LHCN-M2 (cell line): ENCODE results near the gene FARSA. TPM values are rescaled to one million over a fixed set of nuclear protein-coding genes. Genes with fewer than 3 reads are reported as not detected.
A peak's percentile ranks its signal among the peaks of the same experiment; 100 is the strongest.
"Not testable (repeated sequence)": the region's sequence is repeated elsewhere in the genome, so short reads cannot be mapped to it uniquely, and the experiment has no call there.

ENCODE experiments used
- DNase-seq: peaks from one replicate; pipeline ENCODE4 v3.0.0-alpha.2; 2012; ENCODE audit warnings: low read depth
- total RNA-seq: library from RNA; depleted of rRNA; stranded (reverse); fragments of >200 nt; gene quantifications from 2 replicates; pipeline ENCODE4 v1.2.3, GENCODE V29; 2014

FARSA gene
- total RNA-seq, 1 experiment from 2014 or later: 64.0 TPM

DNA sequence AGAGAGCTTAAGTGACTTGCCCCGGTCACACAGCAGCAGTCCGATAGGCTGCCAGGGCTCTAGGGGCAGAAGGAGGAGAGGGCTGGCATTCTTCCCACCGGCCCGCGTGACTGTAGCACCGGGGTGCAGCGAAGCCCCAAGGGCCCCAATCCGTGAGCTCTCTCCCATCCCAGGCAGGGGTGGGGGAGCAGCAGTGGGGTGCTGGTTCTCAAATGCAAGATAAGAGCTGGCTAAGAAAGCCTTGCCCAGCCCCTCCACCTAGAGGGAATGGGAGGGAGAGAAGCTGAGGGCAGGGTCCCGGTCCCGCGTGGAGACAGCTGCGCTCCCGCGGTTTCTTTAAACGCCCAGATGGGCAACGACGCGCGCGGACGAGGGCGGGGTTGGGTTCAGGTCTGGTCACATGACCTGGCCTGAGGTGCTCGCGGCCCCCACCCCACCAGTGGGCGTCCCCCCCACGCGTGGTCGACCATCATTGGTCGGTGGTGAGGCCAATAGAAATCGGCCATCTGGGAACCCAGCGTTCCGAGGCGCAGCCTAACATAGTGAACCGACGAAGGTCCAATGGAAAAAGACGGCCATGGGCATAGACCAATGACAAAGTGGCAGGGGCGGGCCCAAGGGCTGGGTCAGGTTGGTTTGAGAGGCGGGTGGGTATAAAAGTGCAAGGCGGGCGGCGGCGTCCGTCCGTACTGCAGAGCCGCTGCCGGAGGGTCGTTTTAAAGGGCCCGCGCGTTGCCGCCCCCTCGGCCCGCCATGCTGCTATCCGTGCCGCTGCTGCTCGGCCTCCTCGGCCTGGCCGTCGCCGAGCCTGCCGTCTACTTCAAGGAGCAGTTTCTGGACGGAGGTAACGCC lies 4.6 kb upstream of the FARSA start, which contains the start of gene CALR:
CALR (plus strand) TSS at position 683 of the 852 bp plus-strand sequence; CDS start at position 754, 71 bp downstream.
- peak; percentile 99 for DNase-seq

DNA sequence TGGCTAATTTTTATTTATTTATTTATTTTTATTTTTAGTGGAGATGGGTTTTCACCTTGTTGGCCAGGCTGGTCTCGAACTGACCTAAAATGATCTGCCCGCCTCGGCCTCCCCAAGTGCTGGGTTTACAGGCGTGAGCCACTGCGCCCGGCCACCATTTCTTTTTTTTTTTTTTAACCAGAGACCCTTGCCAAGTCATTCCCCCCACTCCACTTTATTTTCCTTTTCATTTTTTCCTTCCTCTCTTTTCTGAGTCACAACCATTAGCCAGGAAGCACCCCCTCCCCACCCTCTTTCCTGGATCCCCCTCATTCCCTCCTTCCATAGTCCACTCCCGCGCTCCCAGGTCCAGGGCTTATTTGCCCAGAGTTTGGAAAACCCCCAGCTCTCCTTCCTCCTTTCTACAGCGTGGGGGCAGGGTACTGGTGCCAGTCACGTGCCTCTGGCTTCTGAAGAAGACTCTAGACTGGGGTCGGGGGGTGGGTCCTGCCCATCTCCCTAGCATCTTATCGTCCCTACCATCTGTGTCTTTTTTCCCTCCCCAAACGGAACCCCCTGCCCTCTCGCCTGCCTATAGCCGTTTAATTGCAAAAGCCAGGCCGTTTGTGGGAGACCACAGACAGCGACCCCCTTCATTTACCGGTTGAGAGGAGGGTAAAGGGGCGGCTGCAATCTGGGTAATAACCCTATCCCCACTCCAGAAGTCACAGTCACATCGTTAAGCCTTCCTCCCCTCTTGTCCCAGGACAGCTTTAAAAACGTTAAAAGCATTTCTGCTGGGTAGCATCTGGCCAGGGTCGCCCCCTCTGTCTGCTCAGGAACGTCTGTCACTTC lies 3.8 kb upstream of the FARSA start:
- DNase-seq: no peak

DNA sequence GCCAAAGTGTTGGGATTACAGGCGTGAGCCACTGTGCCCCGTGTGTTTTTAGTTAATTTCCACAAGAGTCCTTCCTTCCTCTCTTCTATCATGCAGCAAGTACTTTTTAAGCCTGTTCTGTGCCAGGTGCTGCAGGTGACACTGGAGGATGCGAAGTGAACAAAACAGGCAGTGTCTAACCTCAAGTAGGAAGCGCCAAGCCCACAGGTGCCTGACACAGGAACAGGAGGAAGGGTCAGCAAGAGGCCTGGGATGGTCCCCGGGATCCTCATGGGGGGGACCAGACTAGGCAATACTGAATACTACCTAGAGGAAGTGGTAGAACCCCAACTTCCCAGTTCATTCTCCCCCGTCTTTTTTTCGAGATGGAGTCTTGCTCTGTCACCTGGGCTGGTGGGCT lies 3.1 kb upstream of the FARSA start:
- no peak for DNase-seq

DNA sequence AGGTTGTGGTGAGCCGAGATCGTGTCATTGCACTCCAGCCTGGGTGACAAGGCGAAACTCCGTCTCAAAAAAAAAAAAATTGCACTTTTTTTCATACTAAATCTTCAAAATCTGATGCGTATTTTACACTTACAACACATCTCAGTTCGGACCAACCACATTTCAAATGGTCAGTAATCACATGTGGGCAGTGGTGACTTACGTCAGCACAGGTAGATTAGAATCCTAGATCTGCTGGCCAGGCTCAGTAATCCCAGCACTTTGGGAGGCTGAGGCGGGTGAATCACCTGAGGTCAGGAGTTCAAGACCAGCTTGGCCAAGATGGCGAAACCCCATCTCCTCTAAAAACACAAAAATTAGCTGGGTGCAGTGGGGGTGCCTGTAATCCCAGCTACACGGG lies 1.6 kb upstream of the FARSA start:
- no peak for DNase-seq

DNA sequence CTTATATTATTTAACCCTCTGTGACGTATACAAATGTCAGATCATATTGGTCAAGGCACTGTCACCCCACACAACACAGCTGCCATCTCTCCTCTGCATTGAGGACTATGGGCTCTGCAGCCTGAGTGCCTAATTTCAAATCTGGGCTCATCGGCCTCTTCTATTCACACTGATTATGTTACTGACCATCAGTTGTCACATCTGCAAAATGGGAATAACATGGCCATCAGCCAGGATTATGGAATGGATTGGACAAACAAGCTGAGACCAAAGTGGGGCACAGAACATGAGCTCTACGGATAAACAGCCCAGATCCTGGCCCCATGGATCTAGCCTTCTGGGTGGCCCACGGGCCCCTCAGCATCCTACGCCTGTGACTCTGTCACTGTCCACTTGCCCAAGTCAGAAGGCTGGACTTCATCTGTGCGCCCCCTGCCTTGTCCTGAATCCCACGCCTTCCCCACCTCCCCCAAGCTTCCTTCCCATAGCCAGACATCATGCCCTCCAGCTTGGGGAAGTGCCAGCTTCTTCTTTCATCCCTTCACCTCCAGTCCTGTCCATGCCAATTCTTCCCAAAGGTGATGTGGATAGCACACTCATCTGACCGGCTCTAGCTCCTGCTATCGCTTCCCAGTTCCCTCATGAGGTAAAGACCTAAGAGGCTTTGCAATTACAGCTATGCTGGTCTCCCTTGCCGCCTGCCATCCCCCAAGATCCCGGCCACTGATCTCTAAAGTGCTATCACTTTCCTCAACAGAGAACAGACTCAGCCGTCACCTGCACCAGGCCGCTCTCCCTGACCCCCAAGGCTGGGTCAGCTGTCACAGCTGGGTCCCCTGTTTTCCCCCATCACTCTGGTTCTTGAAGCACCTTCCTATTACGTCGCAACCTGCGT lies 872 bp downstream of the FARSA start:
- DNase-seq: no peak

DNA sequence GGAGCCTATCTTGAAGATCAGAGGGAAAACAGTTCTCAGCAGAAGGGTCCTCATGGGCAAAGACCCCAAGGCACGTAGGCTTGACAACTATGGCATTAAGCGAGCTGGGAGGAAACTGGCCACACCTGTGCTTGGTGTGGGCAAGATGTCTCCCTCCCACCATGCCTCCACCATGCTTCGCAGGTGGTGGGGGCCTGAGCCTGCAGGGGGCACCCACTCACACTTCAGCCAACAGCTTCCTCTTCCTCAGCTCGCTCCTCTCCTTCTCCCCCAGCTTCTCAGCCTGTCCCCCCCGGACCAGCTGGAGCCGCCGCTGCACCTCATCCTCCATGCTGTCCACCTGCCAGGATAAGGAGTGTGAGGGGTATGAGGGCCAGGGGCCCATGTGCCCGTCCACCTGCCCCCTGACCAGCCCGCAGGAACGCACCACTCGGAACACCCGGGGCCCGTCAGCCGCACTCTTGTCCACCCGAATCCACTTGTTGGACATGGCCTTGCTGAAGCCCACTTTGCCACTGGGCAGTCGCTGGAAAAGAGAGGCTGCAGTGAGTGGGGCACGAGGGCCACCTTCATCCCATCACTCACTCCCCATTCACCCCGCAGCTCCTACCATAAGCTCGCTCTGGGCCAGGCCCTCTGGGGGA lies 3.4 kb downstream of the FARSA start:
- DNase-seq: no peak

DNA sequence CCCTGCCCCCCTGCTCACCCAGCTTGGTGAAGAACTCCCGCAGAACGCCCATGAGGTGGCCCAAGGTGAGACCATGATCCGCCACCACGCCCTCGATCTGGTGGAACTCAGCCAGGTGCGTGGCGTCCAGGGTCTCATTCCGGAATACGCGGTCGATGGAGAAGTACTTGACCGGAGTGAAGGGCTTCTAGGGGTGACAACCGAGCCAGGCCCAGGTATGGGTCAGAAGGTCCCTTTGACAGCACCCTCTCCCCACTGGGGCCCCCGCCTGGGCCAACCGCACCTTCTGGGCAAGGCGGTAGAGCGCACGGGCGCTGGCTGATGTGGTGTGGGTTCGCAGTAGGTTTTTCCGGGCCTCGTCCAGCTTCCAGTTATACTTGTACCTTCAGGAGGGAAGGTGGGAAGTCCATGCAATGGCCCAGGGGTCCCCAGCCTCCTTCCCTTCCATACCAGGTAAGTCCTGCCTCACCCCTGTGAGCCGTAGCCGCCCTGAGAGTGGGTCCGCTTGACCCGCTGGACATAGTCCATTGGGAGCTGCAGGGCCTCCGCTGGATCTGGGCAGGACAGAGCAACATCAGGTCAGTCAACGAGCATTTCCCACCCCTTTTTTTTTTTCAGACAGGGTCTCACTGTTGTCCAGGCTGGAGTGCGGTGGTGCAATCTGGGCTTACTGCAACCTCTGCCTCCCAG lies 8.7 kb downstream of the FARSA start:
- no peak for DNase-seq

DNA sequence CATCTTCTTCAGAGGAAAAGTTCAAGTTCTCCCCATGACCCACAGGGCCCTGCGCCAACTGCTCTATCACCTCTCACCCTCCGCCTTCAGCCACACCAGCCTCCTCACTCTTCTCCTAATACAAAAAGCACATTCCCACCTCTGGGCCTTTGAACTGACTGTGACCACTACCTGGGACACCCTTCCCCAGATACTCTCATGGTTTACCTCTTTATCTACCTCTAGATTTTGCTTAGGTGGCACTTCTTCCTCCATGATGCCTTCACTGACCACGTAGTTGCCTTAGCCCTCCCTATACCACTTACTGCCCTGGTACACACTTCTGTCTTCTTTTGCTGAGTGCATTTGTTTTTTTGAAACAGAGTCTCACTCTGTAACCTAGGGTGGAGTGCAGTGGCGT lies 10.6 kb downstream of the FARSA start:
- no peak for DNase-seq

DNA sequence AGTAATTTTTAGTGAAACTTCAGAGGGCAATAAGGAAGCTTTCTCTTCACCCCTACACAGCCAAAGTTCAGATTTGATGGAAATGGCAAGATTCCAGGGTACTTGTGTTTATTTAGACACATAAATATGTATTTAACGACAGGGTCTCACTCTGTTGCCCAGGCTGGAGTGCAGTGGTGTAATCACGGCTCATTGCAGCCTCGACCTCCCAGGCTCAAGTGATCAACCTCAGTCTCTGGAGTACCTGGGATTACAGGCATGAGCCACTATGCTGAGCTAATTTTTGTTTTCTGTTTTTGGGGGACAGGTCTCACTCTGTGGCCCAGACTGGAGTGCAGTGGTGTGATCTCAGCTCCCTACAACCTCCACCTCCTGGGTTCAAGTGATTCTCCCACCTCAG lies 12.5 kb downstream of the FARSA start:
- DNase-seq: no peak

DNA sequence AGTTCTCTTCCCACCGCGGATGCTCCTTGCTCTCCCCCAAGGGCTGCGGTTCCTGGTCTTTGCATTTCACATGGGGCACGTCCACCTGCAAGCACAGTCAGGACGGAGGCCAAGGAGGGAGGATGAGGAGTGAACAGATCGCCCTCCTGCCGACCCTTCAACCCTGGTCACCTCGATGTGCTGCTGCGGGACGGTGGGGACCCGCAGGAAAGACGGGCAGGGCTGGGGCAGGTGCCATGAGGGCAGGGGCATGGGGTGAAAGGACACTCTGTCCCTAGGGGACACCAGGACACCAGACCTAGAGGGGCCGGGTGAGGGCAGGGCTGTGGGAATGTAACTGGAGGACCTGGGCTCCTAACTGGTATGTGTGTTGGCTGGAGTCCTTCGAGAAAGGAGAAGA lies 15.3 kb downstream of the FARSA start:
- no peak for DNase-seq

DNA sequence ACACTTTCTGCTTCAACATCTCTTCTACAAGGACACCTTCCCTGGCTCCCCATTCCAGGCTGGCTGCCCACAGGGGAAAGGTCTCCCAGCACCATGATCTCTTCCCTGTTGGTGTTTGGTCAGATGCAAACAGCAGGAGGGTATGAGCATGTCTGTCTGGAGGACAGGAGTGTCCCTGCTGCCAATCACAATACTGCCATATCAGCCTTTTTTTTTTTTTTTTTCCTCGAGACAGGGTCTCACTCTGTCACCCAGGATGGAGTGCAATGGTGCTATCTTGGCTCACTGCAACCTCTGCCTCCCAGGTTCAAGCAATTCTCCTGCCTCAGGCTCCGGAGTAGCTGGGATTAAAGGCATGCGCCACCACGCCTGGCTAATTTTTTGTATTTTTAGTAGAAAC lies 17.7 kb downstream of the FARSA start:
- DNase-seq: not testable (repeated sequence)

DNA sequence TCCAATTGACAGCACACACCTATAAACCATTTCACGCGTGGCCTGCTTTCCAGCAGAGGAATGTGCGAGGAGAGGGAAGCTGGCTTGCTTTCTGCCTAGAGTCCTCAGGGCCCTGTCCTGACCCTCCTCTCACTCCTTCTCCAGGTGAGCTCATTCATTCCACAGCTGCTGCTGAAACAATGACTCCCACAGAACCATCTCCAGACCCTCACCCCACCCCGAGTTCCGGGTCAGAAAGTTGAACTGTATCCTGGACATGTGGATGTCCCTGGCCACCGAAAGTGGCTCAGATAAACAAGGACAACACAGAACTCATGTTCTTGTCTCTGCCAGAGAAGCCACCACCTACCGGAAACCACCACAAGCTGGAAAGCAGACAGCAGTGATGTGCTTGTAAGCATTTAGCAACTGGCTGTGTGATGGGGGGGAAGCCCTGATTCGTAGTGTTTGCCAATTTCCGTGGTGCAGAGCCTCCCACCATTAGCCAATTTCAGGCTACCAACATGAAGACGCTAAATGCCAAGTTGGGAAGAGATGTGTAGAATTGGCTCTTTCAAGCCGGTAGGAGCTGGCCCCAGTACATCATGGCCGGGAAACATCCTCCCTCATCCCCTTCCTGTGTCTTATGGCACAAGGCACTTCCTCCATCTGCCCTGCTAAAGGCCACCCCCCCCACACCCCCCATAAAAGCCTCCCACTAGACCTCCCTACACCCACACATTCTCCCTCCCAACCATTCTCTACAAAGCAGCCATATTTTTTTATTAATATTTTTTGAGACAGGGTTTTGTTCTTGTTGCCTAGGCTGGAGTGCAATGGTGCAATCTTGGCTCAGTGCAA lies 19.4 kb downstream of the FARSA start:
- DNase-seq: no peak

DNA sequence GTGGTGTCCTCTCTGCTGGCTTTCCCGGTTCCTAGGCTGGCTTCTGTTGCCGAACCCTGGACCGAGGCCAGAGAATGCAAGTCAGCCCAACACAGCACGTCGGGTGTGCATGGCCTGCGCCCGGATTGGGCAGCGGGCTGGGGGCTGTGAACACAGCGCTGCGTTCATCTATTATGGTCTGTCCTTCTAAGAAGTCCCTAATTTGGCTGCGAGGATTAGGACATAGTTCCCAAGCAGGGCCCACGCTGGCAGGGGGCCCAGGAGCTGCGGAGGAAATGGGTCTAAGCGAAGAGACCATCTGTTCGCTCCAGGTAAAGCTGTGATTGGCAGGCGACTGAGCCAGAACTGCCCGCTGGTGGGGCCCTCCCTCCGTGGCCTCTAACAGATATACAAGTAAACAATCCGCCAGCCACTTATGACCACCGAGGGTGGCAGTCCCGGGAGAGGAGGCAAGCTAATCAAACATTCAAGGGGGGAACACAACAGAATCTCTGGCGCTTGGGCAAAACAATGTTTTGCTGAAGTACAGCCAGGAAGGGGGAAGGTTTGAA lies 20.4 kb downstream of the FARSA start:
- DNase-seq: no peak

DNA sequence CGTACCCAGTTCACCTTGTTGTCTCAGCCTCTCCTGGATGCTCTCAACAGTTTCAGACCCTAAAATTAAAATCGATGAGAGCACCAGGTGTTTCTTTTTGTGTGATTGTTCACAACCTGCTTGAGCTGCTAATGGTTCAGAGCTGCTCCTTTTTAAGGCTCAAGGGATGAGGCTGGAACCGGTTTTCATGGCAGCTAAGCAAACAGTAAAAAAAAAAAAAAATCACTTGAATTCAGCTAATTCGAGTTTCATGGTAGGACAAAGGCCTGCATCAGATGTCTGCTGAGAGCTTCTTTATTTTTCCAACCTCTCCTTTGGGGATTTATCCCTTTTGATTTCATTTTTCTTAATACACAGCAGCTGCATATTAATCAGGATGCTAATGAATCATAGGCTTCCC lies 20.9 kb downstream of the FARSA start:
- no peak for DNase-seq

DNA sequence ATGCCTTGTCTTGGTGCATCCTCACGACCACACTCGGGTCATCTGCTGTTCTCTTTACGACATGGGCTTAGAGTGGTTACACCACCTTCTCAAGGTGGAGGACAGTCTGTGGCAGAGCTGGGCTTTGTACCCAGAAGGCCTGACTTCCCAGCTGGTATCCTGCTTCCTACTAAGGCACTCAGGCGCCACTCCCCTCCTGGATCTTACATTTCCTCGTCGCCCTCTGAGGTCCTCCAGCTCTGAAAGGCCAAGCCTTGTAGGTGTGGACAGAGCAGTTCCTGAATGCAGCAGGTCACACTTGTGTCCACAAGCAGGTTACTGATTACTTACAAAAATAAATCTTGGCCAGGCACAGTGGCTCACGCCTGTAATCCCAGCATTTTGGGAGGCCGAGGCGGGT lies 26.3 kb downstream of the FARSA start:
- no peak for DNase-seq

DNA sequence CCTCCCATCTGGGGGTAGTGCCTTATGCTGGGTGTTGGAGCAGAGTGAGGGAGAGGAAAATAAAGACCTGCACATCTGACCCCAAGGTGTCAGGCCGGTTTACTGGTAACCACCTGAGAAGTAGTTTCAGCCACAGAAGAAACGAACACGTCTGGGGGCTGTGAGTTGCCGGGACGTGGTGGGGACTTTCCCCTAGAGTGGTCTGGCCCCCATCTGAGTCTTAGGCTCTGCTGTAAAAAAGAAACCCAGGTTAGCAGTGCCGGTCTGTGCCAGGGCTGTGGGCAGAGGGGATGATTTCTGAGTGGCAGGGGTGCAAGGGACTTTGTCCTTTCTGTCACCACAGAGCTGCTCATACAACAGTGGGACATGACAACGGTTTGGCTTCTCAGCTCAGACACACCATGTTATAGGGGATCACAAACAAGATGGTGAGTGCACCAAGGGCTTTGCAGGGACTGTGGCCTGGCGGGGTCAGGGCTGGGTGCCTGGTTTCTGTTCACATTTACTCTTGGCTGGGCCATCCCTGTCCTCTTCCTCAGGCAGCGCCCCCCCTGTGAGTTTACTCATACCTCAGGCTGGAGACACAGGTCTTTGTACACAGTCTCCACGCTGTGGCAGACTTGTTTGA lies 33.5 kb downstream of the FARSA start:
- DNase-seq: no peak

DNA sequence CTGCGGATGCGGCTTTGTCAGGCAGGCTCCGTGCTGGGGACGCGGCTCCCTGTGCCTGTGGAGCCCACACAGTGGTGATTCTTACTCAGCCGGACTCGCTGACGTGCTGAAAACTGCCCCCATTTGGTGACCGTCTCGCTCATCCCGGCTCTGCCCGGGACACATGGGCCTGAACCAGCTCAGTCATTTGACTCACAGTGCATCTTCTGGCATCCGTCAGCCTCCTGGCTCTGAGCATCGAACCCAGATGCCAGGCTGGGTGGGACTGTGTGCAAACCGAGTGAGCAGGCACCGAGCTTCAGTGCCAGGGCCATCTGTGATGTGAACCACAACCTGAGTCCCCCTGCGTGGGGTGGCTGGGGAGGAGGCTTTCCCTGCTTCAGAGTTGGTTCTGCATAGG lies 37.1 kb downstream of the FARSA start:
- no peak for DNase-seq

DNA sequence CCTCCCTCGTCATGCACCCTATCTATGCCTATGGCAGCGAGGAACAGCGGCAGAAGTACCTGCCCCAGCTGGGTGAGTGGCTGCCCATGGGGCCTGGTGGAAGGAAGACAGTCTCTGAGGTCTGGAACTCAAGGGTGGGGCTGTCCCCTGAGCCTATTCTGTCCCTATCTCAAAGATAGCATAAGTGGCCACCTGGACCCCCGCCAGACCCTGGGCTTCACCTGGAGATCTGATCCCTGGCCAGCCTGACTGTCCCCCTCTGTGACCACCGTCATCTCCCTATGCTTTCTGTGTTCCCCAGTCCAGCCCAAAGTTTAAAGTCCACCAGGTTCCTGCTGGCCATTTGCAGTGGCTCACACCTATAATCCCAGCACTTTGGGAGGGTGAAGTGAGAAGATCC lies 39.9 kb downstream of the FARSA start:
- DNase-seq: no peak

DNA sequence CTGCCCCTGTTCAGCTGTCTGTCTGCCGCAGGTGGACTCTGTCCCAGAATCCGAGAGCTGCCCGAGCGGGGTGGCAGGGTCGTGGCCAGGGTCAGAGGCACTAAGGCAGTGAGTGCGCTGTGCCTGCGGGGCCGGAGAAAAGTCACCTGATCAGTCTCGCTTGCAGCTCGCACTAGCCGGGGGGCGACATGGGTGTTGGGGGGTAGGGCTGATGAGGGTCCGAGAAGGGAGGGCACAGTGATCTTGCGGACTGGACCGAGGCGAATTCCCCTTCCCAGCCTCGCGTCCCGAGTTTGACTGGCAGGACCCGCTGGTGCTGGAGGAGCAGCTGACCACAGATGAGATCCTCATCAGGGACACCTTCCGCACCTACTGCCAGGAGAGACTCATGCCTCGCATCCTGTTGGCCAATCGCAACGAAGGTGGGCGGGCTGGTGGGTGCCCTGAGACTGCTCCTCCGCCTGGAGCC lies 41.9 kb downstream of the FARSA start:
- no peak for DNase-seq
